Psoas muscle (tissue), 8 donors: ENCODE data around the gene PITPNM1. TPM values are rescaled to one million over a fixed set of nuclear protein-coding genes. Genes with fewer than 3 reads are reported as not detected.
A peak's percentile ranks its signal among the peaks of the same experiment; 100 is the strongest.
"Not testable (repeated sequence)": the region's sequence is repeated elsewhere in the genome, so short reads cannot be mapped to it uniquely, and the experiment has no call there.

Experiments used
- ATAC-seq, 4 donors: fragments of 200-7000 bp; cut with Tn5 transposase; one replicate each; pipeline ENCODE4 v1.9.1; 2020; ENCODE audit warnings: moderate library complexity in 3 of 4, mild to moderate bottlenecking in 2 of 4
- DNase-seq, 2 donors: peaks; one replicate each; pipeline ENCODE4 v3.0.0-alpha.2; 2020
- H3K27ac ChIP-seq: fragments of 200-600 bp; one replicate; pipeline ENCODE4 v1.8.0; 2022
- H3K27me3 ChIP-seq, 3 donors: fragments of 200-600 bp in 1 of 3; one replicate each; pipeline versions ENCODE4 v1.6.1 to v1.8.0; 2013 to 2022; ENCODE audit warnings: low read length in 2 of 3, mild to moderate bottlenecking in 2 of 3, moderate library complexity in 1 of 3; ENCODE audit not compliant: insufficient read depth in 3 of 3
- H3K36me3 ChIP-seq, 2 donors: fragments of 200-600 bp in 1 of 2; one replicate each; pipeline versions ENCODE4 v1.6.1 to v1.8.0; 2013 to 2022; ENCODE audit warnings: low read depth in 1 of 2, mild to moderate bottlenecking in 1 of 2, moderate library complexity in 1 of 2; ENCODE audit not compliant: insufficient read depth in 1 of 2
- H3K4me1 ChIP-seq: fragments of 200-600 bp; one replicate; pipeline ENCODE4 v1.8.0; 2022
- H3K4me3 ChIP-seq: fragments of 200-600 bp; one replicate; pipeline ENCODE4 v1.8.0; 2022; ENCODE audit warnings: mild to moderate bottlenecking
- H3K9me3 ChIP-seq: fragments of 200-600 bp; one replicate; pipeline ENCODE4 v1.8.0; 2022
- CTCF ChIP-seq: fragments of 200-600 bp; IDR thresholded peaks from one replicate; pipeline ENCODE4 v1.8.0; 2022; ENCODE audit warnings: antibody characterized with exemption
- WGBS, 3 donors: extraction: QIAGEN DNeasy Blood & Tissue Kit; methylation state at CpG; one replicate each; pipeline versions ENCODE4 v1.1.6 to v1.1.7; 2013; 5-methylcytosine and 5-hydroxymethylcytosine counted together
- intact Hi-C, 2 donors: fragments of 100-400 bp; cut with DNase I; formaldehyde crosslinking; loops; one replicate each; pipeline versions ENCODE4 v1.11.0 to v1.14.2; 2022
- polyA plus RNA-seq, 3 donors: library from polyadenylated mRNA; stranded (reverse); fragments of 200-250 nt; gene quantifications; one replicate each; pipeline ENCODE4 v1.2.3, GENCODE V29; 2013
- total RNA-seq, 4 donors: library from RNA; stranded (reverse); fragmentation: NEBNext Ultra II Directional in 2 of 4; extraction: Animal tissue kit (Norgen Biotek cat#: 25700) in 2 of 4; gene quantifications; one replicate each; pipeline versions ENCODE4 v1.2.1 to v1.2.4, GENCODE V29; 2021 to 2023
- donor health status: healthy with polysubstance abuse.
- donor health status: DM: no; HTN: no; CAD: no; lungs with moderate emphysema.
- donor health status: Bipolar disorder and iron deficiency.
- donor health status: healthy.
- donor health status: DM: yes; HTN: yes; CAD: no.
- donor health status: DM: no; HTN: no; CAD: no.
- donor health status: DM: no; HTN: no; CAD: no.
- donor health status: DM: yes; HTN: yes; CAD: no.

Gene PITPNM1
- total and polyA plus RNA-seq, 7 donors, result 2.3 to 16.1 (median 7.1) TPM

- intact Hi-C loops, result no loop called here
- no peaks in the 10 kb centered on the region for H3K27me3 ChIP-seq
- H3K4me3 ChIP-seq, result no peak overlapping the region
- H3K4me1 ChIP-seq, result peaks cover 11% of the 10 kb centered on the region
- ATAC-seq, result no peak
- no peak overlapping the region for H3K27ac ChIP-seq
- no peak for TF ChIP-seq CTCF
- H3K36me3 ChIP-seq, result peaks cover 0 to 47% of the 10 kb centered on the region in 2 donors
- WGBS, 3 donors, result 80 to 85% (median 84%) methylated on average over 20 of the region's 20 CpGs
- H3K9me3 ChIP-seq, result no peaks in the 10 kb centered on the region
- no peak for DNase-seq
These were observed 18.5 kb downstream of the PITPNM1 start for GRCh38 chr11:67486481-67487195.

- H3K27me3 ChIP-seq, H3K4me3 ChIP-seq, H3K9me3 ChIP-seq, H3K27ac ChIP-seq, intact Hi-C loops, DNase-seq, ATAC-seq: not testable (repeated sequence)
- Histone ChIP-seq H3K4me1 (peaks cover 11% of the 10 kb centered on the region), H3K36me3 (peaks cover 0 to 40% of the 10 kb centered on the region in 2 donors)
- WGBS, 3 donors, result 86 to 90% (median 89%) methylated on average over 7 of the region's 7 CpGs
These were observed 19.2 kb downstream of the PITPNM1 start for GRCh38 chr11:67485873-67486361.

- intact Hi-C loops, result no loop called here
- peaks cover 0 to 32% of the 10 kb centered on the region in 2 donors for H3K36me3 ChIP-seq
- 75 to 85% (median 79%) methylated on average over 11 of the region's 11 CpGs for WGBS, 3 donors
- ATAC-seq, result no peak
- no peak overlapping the region for H3K4me3 ChIP-seq
- H3K27me3 ChIP-seq, result no peaks in the 10 kb centered on the region
- H3K9me3 ChIP-seq, result no peaks in the 10 kb centered on the region
- TF ChIP-seq CTCF, result no peak
- H3K27ac ChIP-seq, result no peak overlapping the region
- no peak for DNase-seq
- peaks cover 11% of the 10 kb centered on the region for H3K4me1 ChIP-seq
These were observed 20.3 kb downstream of the PITPNM1 start for GRCh38 chr11:67484847-67485311.

- ATAC-seq, result no peak
- H3K27ac ChIP-seq, result peak overlapping the region; percentile 5
- 76 to 85% (median 81%) methylated on average over 16 of the region's 16 CpGs for WGBS, 3 donors
These were observed 21.1 kb downstream of the PITPNM1 start for GRCh38 chr11:67483831-67484665.

More at GRCh38 chr11:67483831-67484665, 21.1 kb downstream of the PITPNM1 start:
- H3K36me3 ChIP-seq, result peaks cover 0 to 23% of the 10 kb centered on the region in 2 donors
- TF ChIP-seq CTCF, result no peak
- no peak for DNase-seq
- peak overlapping the region; percentile 75 for H3K4me3 ChIP-seq
- no peaks in the 10 kb centered on the region for H3K9me3 ChIP-seq
- no peaks in the 10 kb centered on the region for H3K27me3 ChIP-seq
- peaks cover 11% of the 10 kb centered on the region for H3K4me1 ChIP-seq
- intact Hi-C loops, result no loop called here
